Osteocyte (in vitro differentiated cells): Measurements from ENCODE around the gene ZNF808. TPM values are rescaled to one million over a fixed set of nuclear protein-coding genes. Genes with fewer than 3 reads are reported as not detected.
"Not testable (repeated sequence)": the region's sequence is repeated elsewhere in the genome, so short reads cannot be mapped to it uniquely, and the experiment has no call there.

ENCODE experiments used
- DNase-seq: peaks from one replicate; pipeline ENCODE4 v3.0.0; 2021; ENCODE audit warnings: mixed read lengths; ENCODE audit not compliant: unreplicated experiment; ENCODE audit errors: extremely low spot score
- H3K27ac Mint-ChIP-seq: one replicate; pipeline ENCODE4 v1.8.0; 2021; ENCODE audit warnings: mild to moderate bottlenecking, mixed read lengths; ENCODE audit not compliant: unreplicated experiment
- H3K27me3 Mint-ChIP-seq: one replicate; pipeline ENCODE4 v1.8.0; 2021; ENCODE audit warnings: mixed read lengths; ENCODE audit not compliant: unreplicated experiment
- H3K36me3 Mint-ChIP-seq: one replicate; pipeline ENCODE4 v1.8.0; 2021; ENCODE audit warnings: mixed read lengths; ENCODE audit not compliant: unreplicated experiment
- H3K4me1 Mint-ChIP-seq: one replicate; pipeline ENCODE4 v1.8.0; 2021; ENCODE audit warnings: mixed read lengths; ENCODE audit not compliant: unreplicated experiment
- H3K4me3 Mint-ChIP-seq: one replicate; pipeline ENCODE4 v1.8.0; 2021; ENCODE audit warnings: mild to moderate bottlenecking, moderate library complexity, mixed read lengths; ENCODE audit not compliant: unreplicated experiment
- H3K9me3 Mint-ChIP-seq: one replicate; pipeline ENCODE4 v1.8.0; 2021; ENCODE audit warnings: mixed read lengths; ENCODE audit not compliant: unreplicated experiment
- total RNA-seq: library from RNA; stranded (reverse); gene quantifications from 2 replicates; pipeline ENCODE4 v1.2.1, GENCODE V29; 2021
- TF ChIP-seq, protein P1 (sequence below): fragments of 200-600 bp; sonication (generic); IDR thresholded peaks from 2 replicates; pipeline ENCODE4 v1.5.0; 2021; ENCODE audit warnings: antibody characterized with exemption, mild to moderate bottlenecking, moderate library complexity

Gene ZNF808
- total RNA-seq, 1 donor from 2014 or later: 22.8 TPM

DNA sequence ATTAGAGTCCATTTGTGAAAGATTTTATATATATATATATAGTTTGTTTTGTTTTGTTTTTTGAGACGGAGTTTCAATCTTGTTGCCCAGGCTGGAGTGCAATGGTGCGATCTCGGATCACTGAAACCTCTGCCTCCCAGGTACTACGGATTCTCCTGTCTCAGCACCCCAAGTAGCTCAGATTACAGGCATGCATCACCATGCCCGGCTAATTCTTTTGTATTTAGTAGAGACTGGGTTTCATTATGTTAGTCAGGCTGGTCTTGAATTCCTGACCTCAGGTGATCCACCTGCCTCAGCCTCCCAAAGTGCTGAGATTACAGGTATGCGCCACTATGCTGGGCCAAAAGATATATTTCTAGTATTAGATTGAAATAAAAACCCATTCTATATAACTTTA is 38.7 kb downstream of the ZNF808 start:
- Mint-ChIP-seq H3K4me3 (no peak overlapping the region), H3K4me1 (peaks cover 20% of the 10 kb centered on the region), H3K27me3 (no peaks in the 10 kb centered on the region), H3K9me3 (peaks cover 15% of the 10 kb centered on the region), H3K27ac (no peak overlapping the region), H3K36me3 (peaks cover 26% of the 10 kb centered on the region)
- DNase-seq: no peak
- TF ChIP-seq, protein P1, sequence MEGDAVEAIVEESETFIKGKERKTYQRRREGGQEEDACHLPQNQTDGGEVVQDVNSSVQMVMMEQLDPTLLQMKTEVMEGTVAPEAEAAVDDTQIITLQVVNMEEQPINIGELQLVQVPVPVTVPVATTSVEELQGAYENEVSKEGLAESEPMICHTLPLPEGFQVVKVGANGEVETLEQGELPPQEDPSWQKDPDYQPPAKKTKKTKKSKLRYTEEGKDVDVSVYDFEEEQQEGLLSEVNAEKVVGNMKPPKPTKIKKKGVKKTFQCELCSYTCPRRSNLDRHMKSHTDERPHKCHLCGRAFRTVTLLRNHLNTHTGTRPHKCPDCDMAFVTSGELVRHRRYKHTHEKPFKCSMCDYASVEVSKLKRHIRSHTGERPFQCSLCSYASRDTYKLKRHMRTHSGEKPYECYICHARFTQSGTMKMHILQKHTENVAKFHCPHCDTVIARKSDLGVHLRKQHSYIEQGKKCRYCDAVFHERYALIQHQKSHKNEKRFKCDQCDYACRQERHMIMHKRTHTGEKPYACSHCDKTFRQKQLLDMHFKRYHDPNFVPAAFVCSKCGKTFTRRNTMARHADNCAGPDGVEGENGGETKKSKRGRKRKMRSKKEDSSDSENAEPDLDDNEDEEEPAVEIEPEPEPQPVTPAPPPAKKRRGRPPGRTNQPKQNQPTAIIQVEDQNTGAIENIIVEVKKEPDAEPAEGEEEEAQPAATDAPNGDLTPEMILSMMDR: no peak

DNA sequence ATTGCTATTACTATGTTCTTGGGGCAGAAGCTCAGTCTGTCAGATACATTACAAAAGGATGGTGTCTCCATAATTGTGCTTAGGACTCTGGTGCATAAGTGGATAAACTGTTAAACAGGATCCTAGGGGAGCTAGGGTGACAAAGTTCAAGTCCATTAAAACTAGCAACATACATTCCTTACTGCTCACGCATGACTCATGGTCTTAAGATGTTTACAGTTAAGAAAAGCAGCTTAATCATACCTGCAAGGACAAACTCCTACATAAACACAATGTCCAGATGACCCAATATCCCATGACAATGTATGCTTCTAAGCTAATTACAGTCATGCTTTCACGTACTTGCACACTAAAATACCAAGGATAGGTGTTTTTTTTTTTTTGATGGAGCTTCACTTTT is 39.1 kb downstream of the ZNF808 start:
- TF ChIP-seq, protein P1: no peak
- no peak for DNase-seq
- Mint-ChIP-seq H3K9me3 (peaks cover 15% of the 10 kb centered on the region), H3K4me3 (no peak overlapping the region), H3K27me3 (no peaks in the 10 kb centered on the region), H3K4me1 (peaks cover 22% of the 10 kb centered on the region), H3K27ac (no peak overlapping the region), H3K36me3 (peaks cover 21% of the 10 kb centered on the region)

DNA sequence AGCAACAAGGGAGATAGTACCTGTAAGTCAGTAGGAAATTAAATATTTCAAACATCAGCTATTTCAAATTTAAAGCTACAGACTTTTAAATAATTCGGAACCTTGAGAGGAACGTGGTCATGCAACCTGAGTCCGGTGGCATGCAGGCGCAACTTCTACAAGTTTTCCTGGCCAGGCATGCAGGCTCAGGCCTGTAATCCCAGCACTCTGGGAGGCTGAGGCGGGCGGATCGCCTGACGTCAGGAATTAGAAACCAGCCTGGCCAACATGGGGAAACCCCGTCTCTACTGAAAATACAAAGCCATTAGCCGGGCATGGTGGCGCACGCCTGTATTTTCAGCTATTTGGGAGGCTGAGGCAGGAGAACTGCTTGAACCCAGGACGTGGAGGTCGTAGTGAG is 40.5 kb downstream of the ZNF808 start:
- no peaks in the 10 kb centered on the region for H3K27me3 Mint-ChIP-seq
- peaks cover 25% of the 10 kb centered on the region for H3K36me3 Mint-ChIP-seq
- TF ChIP-seq, protein P1: no peak
- H3K4me1 Mint-ChIP-seq: peaks cover 24% of the 10 kb centered on the region
- no peak for DNase-seq
- H3K9me3 Mint-ChIP-seq: peaks cover 13% of the 10 kb centered on the region
- no peak overlapping the region for H3K27ac Mint-ChIP-seq
- no peak overlapping the region for H3K4me3 Mint-ChIP-seq

DNA sequence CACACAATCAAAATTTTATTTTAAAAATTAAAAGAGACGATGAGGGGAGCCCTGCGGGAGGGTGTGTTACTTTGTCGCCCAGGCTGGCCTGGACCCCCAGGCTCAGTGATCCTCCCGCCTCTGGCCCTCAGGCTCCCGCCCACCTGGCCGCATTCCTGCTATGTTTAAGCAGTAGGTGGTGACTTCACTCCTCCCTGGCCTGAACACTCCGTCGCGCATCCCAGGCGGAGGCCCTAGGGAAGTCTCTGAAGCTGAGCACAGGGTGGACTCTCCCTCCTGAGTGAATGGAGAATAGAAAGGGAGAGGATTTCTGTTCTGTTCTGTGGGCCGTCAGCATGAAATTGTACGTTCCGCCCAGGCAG is 42.2 kb downstream of the ZNF808 start:
- H3K4me3 Mint-ChIP-seq: peak overlapping the region; percentile 87
- H3K4me1 Mint-ChIP-seq: peaks cover 24% of the 10 kb centered on the region
- DNase-seq, H3K9me3 Mint-ChIP-seq, H3K27me3 Mint-ChIP-seq: not testable (repeated sequence)
- peak overlapping the region; percentile 96 for H3K27ac Mint-ChIP-seq
- H3K36me3 Mint-ChIP-seq: peaks cover 26% of the 10 kb centered on the region

DNA sequence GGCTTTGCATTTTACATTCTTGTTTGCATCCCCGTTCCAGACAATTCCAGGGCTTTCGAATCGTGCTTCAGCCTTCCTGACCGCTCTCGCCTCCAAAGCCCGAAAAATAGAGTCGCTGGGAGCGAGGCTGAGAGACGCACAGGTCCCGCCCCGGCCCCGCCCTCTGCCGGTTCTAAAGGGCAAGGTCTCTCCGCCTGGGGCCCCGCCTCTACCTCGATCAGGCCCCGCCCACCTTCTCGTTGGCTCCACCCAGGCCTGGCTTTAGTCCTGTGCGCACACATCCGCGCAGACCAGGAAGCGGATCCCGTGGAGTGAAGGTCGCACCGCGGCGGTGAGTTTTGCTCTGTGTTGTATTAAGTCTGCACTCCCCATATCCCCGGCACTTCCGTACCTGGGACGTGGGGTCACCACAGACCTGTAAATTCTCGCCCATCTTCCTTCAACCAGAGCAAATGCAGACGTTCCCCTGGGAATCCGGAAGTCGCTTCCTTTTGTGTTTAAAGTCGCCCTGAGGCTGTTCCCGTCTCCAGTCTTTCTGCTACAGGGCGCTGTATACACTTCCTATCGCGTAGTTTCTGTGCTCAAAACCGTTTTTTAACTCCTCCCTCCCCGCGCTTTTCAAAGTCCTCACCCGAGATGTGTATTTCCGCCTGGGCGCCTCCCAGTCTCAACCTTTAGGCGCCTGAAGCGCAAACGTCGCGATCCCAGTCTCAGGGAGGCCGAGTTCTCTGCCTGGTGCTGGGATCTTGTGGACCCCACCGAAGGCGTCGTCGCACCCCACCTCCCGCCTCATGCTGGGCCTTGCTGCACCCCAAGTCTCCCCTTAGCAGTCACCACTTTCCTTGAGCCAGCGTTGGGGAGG is 42.8 kb downstream of the ZNF808 start, which contains the start of gene ZNF701:
Gene ZNF701, plus strand, starts transcription at position 288 of the 862 bp plus-strand sequence. CDS start 3,861 bp downstream, outside the sequence.
- TF ChIP-seq, protein P1: peak; percentile 46
- Mint-ChIP-seq H3K4me3 (peak within 1 kb of the TSS; percentile 87), H3K4me1 (peaks cover 24% of the 10 kb centered on the region), H3K27me3 (no peaks in the 10 kb centered on the region), H3K27ac (peak within 1 kb of the TSS; percentile 96), H3K36me3 (peaks cover 29% of the 10 kb centered on the region), H3K9me3 (peaks cover 6% of the 10 kb centered on the region)
- DNase-seq: peak; percentile 99
